ENCODE data around the gene COPG2. TPM values are rescaled to one million over a fixed set of nuclear protein-coding genes. Genes with fewer than 3 reads are reported as not detected.
"Not testable (repeated sequence)": the region's sequence is repeated elsewhere in the genome, so short reads cannot be mapped to it uniquely, and the experiment has no call there.

COPG2 gene
- total RNA-seq, 4 donors from 2014 or later, result 12.5 to 15.0 (median 14.0) TPM

- in situ Hi-C loops (cut with MboI; ENCODE audit: low sequenced_read_pairs in 4 of 4), result no loop called here
- peaks cover 0 to 5% of the 10 kb centered on the region in 2 donors for H3K4me1 ChIP-seq
- no peak overlapping the region for H3K27ac ChIP-seq
- no peaks in the 10 kb centered on the region for H3K27me3 ChIP-seq
- no peaks in the 10 kb centered on the region for H3K9me3 ChIP-seq
- no peak overlapping the region for H3K4me3 ChIP-seq
- ATAC-seq (no peak), DNase-seq (no peak)
- TF ChIP-seq, protein P1, sequence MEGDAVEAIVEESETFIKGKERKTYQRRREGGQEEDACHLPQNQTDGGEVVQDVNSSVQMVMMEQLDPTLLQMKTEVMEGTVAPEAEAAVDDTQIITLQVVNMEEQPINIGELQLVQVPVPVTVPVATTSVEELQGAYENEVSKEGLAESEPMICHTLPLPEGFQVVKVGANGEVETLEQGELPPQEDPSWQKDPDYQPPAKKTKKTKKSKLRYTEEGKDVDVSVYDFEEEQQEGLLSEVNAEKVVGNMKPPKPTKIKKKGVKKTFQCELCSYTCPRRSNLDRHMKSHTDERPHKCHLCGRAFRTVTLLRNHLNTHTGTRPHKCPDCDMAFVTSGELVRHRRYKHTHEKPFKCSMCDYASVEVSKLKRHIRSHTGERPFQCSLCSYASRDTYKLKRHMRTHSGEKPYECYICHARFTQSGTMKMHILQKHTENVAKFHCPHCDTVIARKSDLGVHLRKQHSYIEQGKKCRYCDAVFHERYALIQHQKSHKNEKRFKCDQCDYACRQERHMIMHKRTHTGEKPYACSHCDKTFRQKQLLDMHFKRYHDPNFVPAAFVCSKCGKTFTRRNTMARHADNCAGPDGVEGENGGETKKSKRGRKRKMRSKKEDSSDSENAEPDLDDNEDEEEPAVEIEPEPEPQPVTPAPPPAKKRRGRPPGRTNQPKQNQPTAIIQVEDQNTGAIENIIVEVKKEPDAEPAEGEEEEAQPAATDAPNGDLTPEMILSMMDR (IDR thresholded peaks at IDR 0.05 in 4 of 5, conservative IDR thresholded peaks at IDR 0.05 in 1 of 5), result peak in 1 of 5 experiments; percentile 16
- no peak for TF ChIP-seq POLR2A (IDR thresholded peaks at IDR 0.05)
- intact Hi-C loops (cut with DNase I; ENCODE audit: low total_unique reads), result no loop called here
- H3K36me3 ChIP-seq, result no peaks in the 10 kb centered on the region
Measured at GRCh38 chr7:130695840-130696239, 27.3 kb upstream of the COPG2 start.

GRCh38 chr7:130692396-130692795 is 23.8 kb upstream of the COPG2 start:
- H3K9me3 ChIP-seq; H3K27me3 ChIP-seq; H3K36me3 ChIP-seq; in situ Hi-C loops (cut with MboI; ENCODE audit: low sequenced_read_pairs in 4 of 4); H3K4me1 ChIP-seq; H3K27ac ChIP-seq; DNase-seq; H3K4me3 ChIP-seq; ATAC-seq; intact Hi-C loops (cut with DNase I; ENCODE audit: low total_unique reads): not testable (repeated sequence)

- no peak overlapping the region for H3K27ac ChIP-seq
- in situ Hi-C loops (cut with MboI; ENCODE audit: low sequenced_read_pairs in 4 of 4) (no loop called here), intact Hi-C loops (cut with DNase I; ENCODE audit: low total_unique reads) (no loop called here)
- H3K27me3 ChIP-seq, result no peaks in the 10 kb centered on the region
- no peak for ATAC-seq
- H3K4me3 ChIP-seq, result no peak overlapping the region
- TF ChIP-seq, protein P1 (IDR thresholded peaks at IDR 0.05 in 4 of 5, conservative IDR thresholded peaks at IDR 0.05 in 1 of 5), result no peak
- TF ChIP-seq POLR2A (IDR thresholded peaks at IDR 0.05), result no peak
- H3K36me3 ChIP-seq, result no peaks in the 10 kb centered on the region
- no peaks in the 10 kb centered on the region for H3K9me3 ChIP-seq
- H3K4me1 ChIP-seq, result no peaks in the 10 kb centered on the region
- no peak for DNase-seq
Measured at GRCh38 chr7:130689683-130690082, 21.1 kb upstream of the COPG2 start.

DNA sequence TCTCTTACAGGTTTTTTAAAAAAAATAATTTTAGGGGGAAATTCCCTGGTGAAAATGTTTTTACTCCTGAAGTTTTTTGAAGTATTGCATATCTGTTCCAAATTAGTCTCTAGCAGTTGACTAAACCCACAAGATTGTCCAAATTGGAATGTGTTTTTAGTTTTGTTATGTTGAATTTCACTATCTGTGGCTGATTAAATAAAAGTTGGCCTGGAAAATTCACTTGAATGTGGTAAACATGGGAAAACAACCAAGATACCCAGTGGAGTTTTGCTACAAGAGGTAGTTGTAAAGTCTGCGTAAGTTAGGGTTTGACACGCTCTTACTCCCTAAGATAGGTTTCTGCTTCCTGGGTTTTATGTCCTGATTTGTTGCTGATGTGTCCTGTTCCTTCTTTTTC is 14.5 kb upstream of the COPG2 start:
- in situ Hi-C loops (cut with MboI; ENCODE audit: low sequenced_read_pairs in 4 of 4), result no loop called here
- intact Hi-C loops (cut with DNase I; ENCODE audit: low total_unique reads), result no loop called here
- TF ChIP-seq POLR2A (IDR thresholded peaks at IDR 0.05), result no peak
- TF ChIP-seq, protein P1 (IDR thresholded peaks at IDR 0.05 in 4 of 5, conservative IDR thresholded peaks at IDR 0.05 in 1 of 5), result no peak
- Histone ChIP-seq H3K27me3 (no peaks in the 10 kb centered on the region), H3K9me3 (no peaks in the 10 kb centered on the region), H3K27ac (no peak overlapping the region), H3K36me3 (no peaks in the 10 kb centered on the region), H3K4me3 (no peak overlapping the region), H3K4me1 (no peaks in the 10 kb centered on the region)
- ATAC-seq, result no peak
- DNase-seq, result no peak

GRCh38 chr7:130674456-130674855 is 5.9 kb upstream of the COPG2 start:
- DNase-seq, result no peak
- in situ Hi-C loops (cut with MboI; ENCODE audit: low sequenced_read_pairs in 4 of 4) (no loop called here), intact Hi-C loops (cut with DNase I; ENCODE audit: low total_unique reads) (no loop called here)
- ATAC-seq, result no peak
- no peaks in the 10 kb centered on the region for H3K27me3 ChIP-seq
- H3K27ac ChIP-seq, result no peak overlapping the region
- H3K9me3 ChIP-seq, result no peaks in the 10 kb centered on the region
- H3K4me1 ChIP-seq, result no peaks in the 10 kb centered on the region
- TF ChIP-seq POLR2A (IDR thresholded peaks at IDR 0.05), result no peak
- TF ChIP-seq, protein P1 (IDR thresholded peaks at IDR 0.05 in 4 of 5, conservative IDR thresholded peaks at IDR 0.05 in 1 of 5), result no peak
- no peak overlapping the region for H3K4me3 ChIP-seq
- H3K36me3 ChIP-seq, result no peaks in the 10 kb centered on the region
